Neuronal stem cell (in vitro differentiated cells): ENCODE data around the gene VGLL3.

ENCODE experiments used
- DNase-seq: peaks from one replicate; pipeline ENCODE4 v3.0.0-alpha.2; 2013; ENCODE audit warnings: low spot score
- H2AFZ ChIP-seq: one replicate; pipeline ENCODE4 v1.6.1; 2013; ENCODE audit warnings: mild to moderate bottlenecking, low read length, inconsistent platforms
- H2AK5ac ChIP-seq: 2 replicates; pipeline ENCODE4 v1.6.1; 2013; ENCODE audit warnings: low read depth, mild to moderate bottlenecking, inconsistent platforms, low read length, moderate library complexity, mixed read lengths
- H2BK120ac ChIP-seq: 2 replicates; pipeline ENCODE4 v1.6.1; 2013; ENCODE audit warnings: low read depth, mild to moderate bottlenecking, inconsistent platforms, low read length, moderate library complexity, mixed read lengths
- H2BK12ac ChIP-seq: one replicate; pipeline ENCODE4 v1.6.1; 2013; ENCODE audit warnings: low read length, inconsistent platforms
- H2BK15ac ChIP-seq: 2 replicates; pipeline ENCODE4 v1.6.1; 2013; ENCODE audit warnings: mild to moderate bottlenecking, low read length, inconsistent platforms, mixed read lengths
- H2BK5ac ChIP-seq: one replicate; pipeline ENCODE4 v1.6.1; 2013; ENCODE audit warnings: inconsistent platforms, mild to moderate bottlenecking, low read length, moderate library complexity
- H3K14ac ChIP-seq: one replicate; pipeline ENCODE4 v1.6.1; 2013; ENCODE audit warnings: low read length, inconsistent platforms
- H3K18ac ChIP-seq: 2 replicates; pipeline ENCODE4 v1.6.1; 2013; ENCODE audit warnings: low read length, inconsistent platforms
- H3K23ac ChIP-seq: 2 replicates; pipeline ENCODE4 v1.6.1; 2013; ENCODE audit warnings: low read depth, mild to moderate bottlenecking, mixed read lengths, low read length, inconsistent platforms; ENCODE audit not compliant: poor library complexity
- H3K27ac ChIP-seq: replicated peaks from 3 replicates; pipeline ENCODE4 v1.5.1; 2013; ENCODE audit warnings: low read length, inconsistent platforms
- H3K27me3 ChIP-seq, 3 experiments: 2 replicates each; pipeline ENCODE4 v1.6.1; 2013; ENCODE audit warnings: low read length in 3 of 3, mild to moderate bottlenecking in 2 of 3, inconsistent platforms in 1 of 3, low read depth in 1 of 3, mixed read lengths in 1 of 3, moderate library complexity in 1 of 3; ENCODE audit not compliant: control insufficient read depth in 3 of 3, insufficient read depth in 3 of 3
- H3K36me3 ChIP-seq, 2 donors: replicated peaks in 1 of 2; 2 replicates each; pipeline ENCODE4 v1.6.1; 2013; ENCODE audit warnings: low read length in 2 of 2; ENCODE audit not compliant: control insufficient read depth in 2 of 2, insufficient read depth in 2 of 2
- H3K4ac ChIP-seq: 2 replicates; pipeline ENCODE4 v1.6.1; 2013; ENCODE audit warnings: inconsistent platforms, mild to moderate bottlenecking, low read length, moderate library complexity
- H3K4me1 ChIP-seq, 2 donors: 1 replicate in 1 of 2; 2 replicates in 1 of 2; pipeline ENCODE4 v1.6.1; 2013; ENCODE audit warnings: low read length in 2 of 2, low read depth in 1 of 2; ENCODE audit not compliant: control insufficient read depth in 2 of 2, insufficient read depth in 1 of 2
- H3K4me2 ChIP-seq: one replicate; pipeline ENCODE4 v1.6.1; 2013; ENCODE audit warnings: mild to moderate bottlenecking, low read length, inconsistent platforms; ENCODE audit not compliant: insufficient read depth, poor library complexity, severe bottlenecking
- H3K4me3 ChIP-seq, 2 donors: 2 replicates each; pipeline ENCODE4 v1.5.1; 2013; ENCODE audit warnings: low read length in 2 of 2, mild to moderate bottlenecking in 2 of 2, inconsistent platforms in 1 of 2, moderate library complexity in 1 of 2
- H3K79me1 ChIP-seq: one replicate; pipeline ENCODE4 v1.6.1; 2013; ENCODE audit warnings: low read depth, mild to moderate bottlenecking, inconsistent platforms, low read length, moderate library complexity
- H3K9ac ChIP-seq: one replicate; pipeline ENCODE4 v1.6.1; 2013; ENCODE audit warnings: mild to moderate bottlenecking, low read depth, low read length, inconsistent platforms; ENCODE audit not compliant: poor library complexity
- H3K9me3 ChIP-seq, 2 donors: replicated peaks in 1 of 2; 2 replicates each; pipeline versions ENCODE3 to v1.6.1; 2013; ENCODE audit warnings: low read length in 2 of 2, mild to moderate bottlenecking in 2 of 2, inconsistent platforms in 1 of 2, low read depth in 1 of 2, mixed read lengths in 1 of 2, moderate library complexity in 1 of 2; ENCODE audit not compliant: control insufficient read depth in 2 of 2, insufficient read depth in 1 of 2
- H4K8ac ChIP-seq: one replicate; pipeline ENCODE4 v1.6.1; 2013; ENCODE audit warnings: low read depth, mild to moderate bottlenecking, inconsistent platforms, low read length, moderate library complexity
- H4K91ac ChIP-seq: one replicate; pipeline ENCODE4 v1.6.1; 2013; ENCODE audit warnings: low read length, low read depth, mild to moderate bottlenecking, inconsistent platforms; ENCODE audit not compliant: poor library complexity
- WGBS, 2 donors: extraction: QIAGEN DNeasy Blood & Tissue Kit; methylation state at CpG; one replicate each; pipeline ENCODE4 v1.1.7; 2013; ENCODE audit warnings: missing lambda C conversion rate in 2 of 2, mixed read lengths in 1 of 2; ENCODE audit not compliant: insufficient read length in 2 of 2, insufficient replicate concordance in 1 of 2; ENCODE audit errors: extremely low coverage in 2 of 2; 5-methylcytosine and 5-hydroxymethylcytosine counted together

Gene VGLL3

DNA sequence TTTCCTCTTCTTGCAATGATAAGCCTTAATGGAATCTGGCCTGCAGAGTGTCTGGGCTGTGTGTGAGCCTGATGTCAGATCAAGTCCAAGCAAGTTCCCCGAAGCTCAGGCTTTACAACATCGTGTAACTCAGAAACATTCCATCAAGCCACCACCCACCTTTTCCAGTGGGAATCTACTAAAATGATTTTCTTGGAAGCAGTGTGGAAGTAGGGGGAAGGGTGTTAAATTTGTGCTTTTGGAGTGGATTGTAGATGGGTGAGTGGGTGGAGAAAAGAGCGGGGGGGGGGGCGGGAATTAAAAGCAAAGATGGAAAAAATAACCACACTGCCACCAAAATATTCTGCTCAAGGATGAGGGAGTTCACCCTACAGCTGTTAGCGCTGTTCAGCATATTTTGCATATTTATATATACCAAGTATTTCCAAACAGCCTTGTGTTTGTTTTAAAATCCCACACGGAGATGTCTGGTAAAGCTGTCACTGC, 53.6 kb downstream of the VGLL3 start:
- H3K4me1 ChIP-seq, result no peaks in the 10 kb centered on the region
- H2BK120ac ChIP-seq, result no peak overlapping the region
- no peaks in the 10 kb centered on the region for H3K36me3 ChIP-seq
- no peak overlapping the region for H3K23ac ChIP-seq
- H2BK12ac ChIP-seq, result no peak overlapping the region
- H3K4me3 ChIP-seq, result no peak overlapping the region
- H4K91ac ChIP-seq, result no peak overlapping the region
- DNase-seq, result no peak
- no peak overlapping the region for H2BK15ac ChIP-seq
- no peak overlapping the region for H2AK5ac ChIP-seq
- no peak overlapping the region for H2BK5ac ChIP-seq
- no peak overlapping the region for H3K14ac ChIP-seq
- no peaks in the 10 kb centered on the region for H3K9me3 ChIP-seq
- H3K27ac ChIP-seq, result no peak overlapping the region
- no CpG with 5 or more reads among the region's 6 CpGs for WGBS, 2 donors
- H4K8ac ChIP-seq, result no peak overlapping the region
- no peak overlapping the region for H3K9ac ChIP-seq
- H3K4ac ChIP-seq, result no peak overlapping the region
- no peak overlapping the region for H3K4me2 ChIP-seq
- H2AFZ ChIP-seq, result peak overlapping the region; percentile 7
- no peaks in the 10 kb centered on the region for H3K27me3 ChIP-seq
- no peaks in the 10 kb centered on the region for H3K79me1 ChIP-seq
- no peak overlapping the region for H3K18ac ChIP-seq

DNA sequence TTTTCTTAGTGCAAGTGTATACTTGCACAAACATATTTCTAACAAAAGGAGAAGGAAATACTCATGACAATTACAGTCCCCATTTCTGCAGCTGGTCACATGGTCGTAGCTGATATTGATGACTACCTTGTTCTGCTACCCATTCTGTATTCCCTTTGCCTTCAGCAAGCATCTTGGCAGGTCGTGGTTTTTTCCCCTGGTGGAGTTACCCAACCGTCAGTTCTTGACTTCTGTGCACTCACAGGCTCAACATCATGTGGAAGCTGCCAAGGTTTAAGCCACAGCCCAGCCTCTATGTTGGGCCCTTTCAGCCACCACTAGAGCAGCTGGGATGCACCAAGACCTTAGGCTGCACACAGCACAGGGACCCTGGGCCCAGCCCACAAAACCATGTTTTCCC, 56.1 kb downstream of the VGLL3 start:
- Histone ChIP-seq H4K91ac (no peak overlapping the region), H4K8ac (no peak overlapping the region), H2BK12ac (no peak overlapping the region), H3K4me2 (no peak overlapping the region), H3K27me3 (no peaks in the 10 kb centered on the region), H3K14ac (no peak overlapping the region), H3K36me3 (no peaks in the 10 kb centered on the region), H2BK120ac (no peak overlapping the region), H2BK15ac (no peak overlapping the region), H2AFZ (no peak overlapping the region), H3K4me3 (no peak overlapping the region), H3K9ac (no peak overlapping the region), H3K4ac (no peak overlapping the region), H3K9me3 (no peaks in the 10 kb centered on the region), H2BK5ac (no peak overlapping the region), H3K79me1 (no peaks in the 10 kb centered on the region), H3K23ac (no peak overlapping the region), H3K4me1 (no peaks in the 10 kb centered on the region), H3K18ac (no peak overlapping the region), H3K27ac (no peak overlapping the region), H2AK5ac (no peak overlapping the region)
- no peak for DNase-seq
- no CpG with 5 or more reads among the region's 3 CpGs for WGBS, 2 donors

DNA sequence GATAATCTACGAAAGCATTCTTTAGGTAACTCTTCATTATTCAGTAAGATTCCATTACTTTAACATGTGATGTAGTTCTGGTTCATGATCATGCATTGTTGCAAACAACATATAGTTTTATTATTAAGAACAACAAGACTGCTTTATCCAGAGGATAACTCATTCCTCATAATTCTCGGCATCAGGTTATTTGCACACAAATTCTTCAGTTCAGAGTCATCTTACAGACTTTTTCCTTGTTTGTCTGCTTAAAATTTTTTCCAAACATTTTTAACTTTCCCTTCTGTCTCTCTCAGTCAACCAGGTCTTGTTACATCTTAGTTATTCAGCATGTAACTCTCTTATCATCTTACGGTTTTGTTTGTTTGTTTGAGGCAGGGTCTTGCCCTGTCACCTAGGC, 60.1 kb downstream of the VGLL3 start:
- H3K9ac ChIP-seq, result no peak overlapping the region
- H3K36me3 ChIP-seq, result no peaks in the 10 kb centered on the region
- H3K4me2 ChIP-seq, result no peak overlapping the region
- H2BK5ac ChIP-seq, result no peak overlapping the region
- H3K9me3 ChIP-seq, result no peaks in the 10 kb centered on the region
- no CpG with 5 or more reads among the region's 3 CpGs for WGBS, 2 donors
- no peak overlapping the region for H3K14ac ChIP-seq
- H2BK12ac ChIP-seq, result no peak overlapping the region
- no peak overlapping the region for H3K27ac ChIP-seq
- DNase-seq, result no peak
- no peaks in the 10 kb centered on the region for H3K79me1 ChIP-seq
- no peak overlapping the region for H2AK5ac ChIP-seq
- no peak overlapping the region for H3K4ac ChIP-seq
- no peaks in the 10 kb centered on the region for H3K27me3 ChIP-seq
- H2BK120ac ChIP-seq, result no peak overlapping the region
- no peak overlapping the region for H3K4me3 ChIP-seq
- no peak overlapping the region for H4K91ac ChIP-seq
- H3K18ac ChIP-seq, result no peak overlapping the region
- no peak overlapping the region for H2BK15ac ChIP-seq
- no peak overlapping the region for H2AFZ ChIP-seq
- no peak overlapping the region for H4K8ac ChIP-seq
- H3K4me1 ChIP-seq, result no peaks in the 10 kb centered on the region
- H3K23ac ChIP-seq, result no peak overlapping the region

DNA sequence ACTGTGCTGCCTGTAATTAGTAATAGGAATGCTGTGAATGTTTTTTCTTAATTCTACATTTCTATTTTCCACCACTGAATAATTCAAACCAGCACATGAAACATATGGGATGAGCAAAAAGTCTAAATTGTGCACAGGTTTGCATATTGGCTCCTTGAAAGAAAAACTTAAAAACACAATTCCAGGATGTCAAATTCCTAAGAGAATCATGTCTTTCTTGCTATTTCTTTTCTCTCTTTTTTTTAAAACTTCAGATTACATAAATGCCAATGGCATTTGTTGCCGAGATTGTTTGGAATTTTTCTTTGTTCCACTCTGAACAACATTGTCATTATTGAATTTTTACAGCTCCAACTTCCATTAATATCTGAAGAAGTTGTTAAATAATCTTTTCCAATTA, 60.8 kb downstream of the VGLL3 start:
- Histone ChIP-seq H2AK5ac (no peak overlapping the region), H3K36me3 (no peaks in the 10 kb centered on the region), H3K27ac (no peak overlapping the region), H3K4ac (no peak overlapping the region), H3K79me1 (no peaks in the 10 kb centered on the region), H3K4me1 (no peaks in the 10 kb centered on the region), H3K23ac (no peak overlapping the region), H4K91ac (no peak overlapping the region), H3K27me3 (no peaks in the 10 kb centered on the region), H2AFZ (no peak overlapping the region), H2BK120ac (no peak overlapping the region), H4K8ac (no peak overlapping the region), H3K4me2 (no peak overlapping the region), H2BK15ac (no peak overlapping the region), H2BK5ac (no peak overlapping the region), H2BK12ac (no peak overlapping the region), H3K14ac (no peak overlapping the region), H3K9ac (no peak overlapping the region), H3K18ac (no peak overlapping the region), H3K9me3 (no peaks in the 10 kb centered on the region), H3K4me3 (no peak overlapping the region)
- WGBS, 2 donors, result no CpG with 5 or more reads among the region's 1 CpG
- DNase-seq, result no peak
